Gastroesophageal sphincter (tissue), 3 donors: ENCODE measurements around the gene REEP6.

Source experiments
- EP300 ChIP-seq: sonication (generic); formaldehyde crosslinking; IDR thresholded peaks from one replicate; pipeline ENCODE4 v1.6.1; 2017; ENCODE audit warnings: antibody characterized with exemption, mild to moderate bottlenecking
- POLR2AphosphoS5 ChIP-seq: sonication (generic); formaldehyde crosslinking; IDR thresholded peaks from one replicate; pipeline ENCODE4 v1.6.1; 2017; ENCODE audit warnings: antibody characterized with exemption
- TF ChIP-seq, protein P1 (sequence below), 4 experiments: fragments of 200-600 bp in 2 of 4; fragments of 450-650 bp in 2 of 4; sonication (generic) in 1 of 4; IDR thresholded peaks; one replicate each; pipeline ENCODE4 v1.5.1; 2017 to 2019; ENCODE audit warnings: antibody characterized with exemption in 4 of 4, mild to moderate bottlenecking in 2 of 4, moderate library complexity in 2 of 4

DNA sequence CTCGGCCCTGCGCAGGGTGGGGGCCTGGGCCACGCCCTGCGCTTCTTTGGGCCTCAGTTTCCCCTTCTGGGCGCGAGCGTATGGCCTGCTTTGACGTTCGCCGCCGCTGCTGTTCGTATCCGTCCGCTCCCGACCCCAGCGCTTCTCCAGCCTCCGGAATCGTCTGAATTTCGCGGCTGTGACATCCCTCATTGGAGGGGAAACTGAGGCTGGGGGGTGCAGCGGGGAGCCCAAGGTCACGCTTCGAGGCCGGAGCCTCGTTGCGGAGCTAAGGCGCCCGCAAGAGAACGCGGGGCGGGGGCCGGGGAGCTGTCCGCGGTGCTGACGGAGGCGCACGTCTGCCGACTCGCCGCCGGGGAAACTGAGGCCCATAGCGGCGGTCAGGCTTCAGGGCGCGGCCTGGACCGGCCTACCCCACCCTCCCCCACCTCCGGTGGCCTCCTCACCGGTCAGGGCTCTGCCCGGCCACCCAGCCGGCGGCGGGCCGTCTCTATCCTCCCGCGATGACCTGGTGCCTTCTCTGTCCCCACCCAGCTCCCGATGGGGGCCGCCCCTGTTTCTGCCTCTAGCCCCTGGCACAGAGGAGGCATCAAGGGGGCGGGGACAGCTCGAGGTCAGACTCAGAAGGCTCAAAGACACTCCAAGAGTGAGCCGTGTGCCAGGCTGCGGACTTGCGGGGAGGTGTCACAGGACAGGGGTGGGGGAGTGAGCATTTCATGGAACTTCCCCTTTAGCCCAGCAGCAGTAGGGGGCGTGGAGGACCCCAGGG lies 44.1 kb upstream of the REEP6 start:
- TF ChIP-seq, protein P1, sequence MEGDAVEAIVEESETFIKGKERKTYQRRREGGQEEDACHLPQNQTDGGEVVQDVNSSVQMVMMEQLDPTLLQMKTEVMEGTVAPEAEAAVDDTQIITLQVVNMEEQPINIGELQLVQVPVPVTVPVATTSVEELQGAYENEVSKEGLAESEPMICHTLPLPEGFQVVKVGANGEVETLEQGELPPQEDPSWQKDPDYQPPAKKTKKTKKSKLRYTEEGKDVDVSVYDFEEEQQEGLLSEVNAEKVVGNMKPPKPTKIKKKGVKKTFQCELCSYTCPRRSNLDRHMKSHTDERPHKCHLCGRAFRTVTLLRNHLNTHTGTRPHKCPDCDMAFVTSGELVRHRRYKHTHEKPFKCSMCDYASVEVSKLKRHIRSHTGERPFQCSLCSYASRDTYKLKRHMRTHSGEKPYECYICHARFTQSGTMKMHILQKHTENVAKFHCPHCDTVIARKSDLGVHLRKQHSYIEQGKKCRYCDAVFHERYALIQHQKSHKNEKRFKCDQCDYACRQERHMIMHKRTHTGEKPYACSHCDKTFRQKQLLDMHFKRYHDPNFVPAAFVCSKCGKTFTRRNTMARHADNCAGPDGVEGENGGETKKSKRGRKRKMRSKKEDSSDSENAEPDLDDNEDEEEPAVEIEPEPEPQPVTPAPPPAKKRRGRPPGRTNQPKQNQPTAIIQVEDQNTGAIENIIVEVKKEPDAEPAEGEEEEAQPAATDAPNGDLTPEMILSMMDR (IDR thresholded peaks at IDR 0.05) = no peak
- TF ChIP-seq POLR2AphosphoS5 = no peak
- TF ChIP-seq EP300 = no peak
